Osteocyte (in vitro differentiated cells): ENCODE measurements around the gene LGMN. TPM values are rescaled to one million over a fixed set of nuclear protein-coding genes. Genes with fewer than 3 reads are reported as not detected.

Experiments used
- DNase-seq: peaks from one replicate; pipeline ENCODE4 v3.0.0; 2021; ENCODE audit warnings: mixed read lengths; ENCODE audit not compliant: unreplicated experiment; ENCODE audit errors: extremely low spot score
- H3K27ac Mint-ChIP-seq: one replicate; pipeline ENCODE4 v1.8.0; 2021; ENCODE audit warnings: mild to moderate bottlenecking, mixed read lengths; ENCODE audit not compliant: unreplicated experiment
- H3K27me3 Mint-ChIP-seq: one replicate; pipeline ENCODE4 v1.8.0; 2021; ENCODE audit warnings: mixed read lengths; ENCODE audit not compliant: unreplicated experiment
- H3K36me3 Mint-ChIP-seq: one replicate; pipeline ENCODE4 v1.8.0; 2021; ENCODE audit warnings: mixed read lengths; ENCODE audit not compliant: unreplicated experiment
- H3K4me1 Mint-ChIP-seq: one replicate; pipeline ENCODE4 v1.8.0; 2021; ENCODE audit warnings: mixed read lengths; ENCODE audit not compliant: unreplicated experiment
- H3K4me3 Mint-ChIP-seq: one replicate; pipeline ENCODE4 v1.8.0; 2021; ENCODE audit warnings: mild to moderate bottlenecking, moderate library complexity, mixed read lengths; ENCODE audit not compliant: unreplicated experiment
- H3K9me3 Mint-ChIP-seq: one replicate; pipeline ENCODE4 v1.8.0; 2021; ENCODE audit warnings: mixed read lengths; ENCODE audit not compliant: unreplicated experiment
- CTCF ChIP-seq: fragments of 200-600 bp; sonication (generic); IDR thresholded peaks from 2 replicates; pipeline ENCODE4 v1.5.0; 2021; ENCODE audit warnings: antibody characterized with exemption, mild to moderate bottlenecking, moderate library complexity
- total RNA-seq: library from RNA; stranded (reverse); gene quantifications from 2 replicates; pipeline ENCODE4 v1.2.1, GENCODE V29; 2021

Gene LGMN
- total RNA-seq, 1 donor from 2014 or later, result 66.3 TPM

GRCh38 chr14:92659765-92660561 is 88.5 kb downstream of the LGMN start:
- no peak for DNase-seq
- Mint-ChIP-seq H3K4me3 (no peak overlapping the region), H3K36me3 (peaks cover 24% of the 10 kb centered on the region), H3K27ac (no peak overlapping the region), H3K27me3 (no peaks in the 10 kb centered on the region), H3K9me3 (no peaks in the 10 kb centered on the region), H3K4me1 (no peaks in the 10 kb centered on the region)
- no peak for TF ChIP-seq CTCF

- no peak for TF ChIP-seq CTCF
- Mint-ChIP-seq H3K27ac (no peak overlapping the region), H3K4me3 (no peak overlapping the region), H3K36me3 (peaks cover 27% of the 10 kb centered on the region), H3K27me3 (no peaks in the 10 kb centered on the region), H3K4me1 (no peaks in the 10 kb centered on the region), H3K9me3 (no peaks in the 10 kb centered on the region)
- no peak for DNase-seq
Measured at GRCh38 chr14:92658684-92659083, 89.7 kb downstream of the LGMN start.

GRCh38 chr14:92658160-92658559 is 90.3 kb downstream of the LGMN start:
- H3K36me3 Mint-ChIP-seq, result peaks cover 27% of the 10 kb centered on the region
- H3K27ac Mint-ChIP-seq, result no peak overlapping the region
- no peak for DNase-seq
- H3K27me3 Mint-ChIP-seq, result no peaks in the 10 kb centered on the region
- TF ChIP-seq CTCF, result no peak
- no peaks in the 10 kb centered on the region for H3K9me3 Mint-ChIP-seq
- H3K4me3 Mint-ChIP-seq, result no peak overlapping the region
- no peaks in the 10 kb centered on the region for H3K4me1 Mint-ChIP-seq

GRCh38 chr14:92657457-92658142 is 90.8 kb downstream of the LGMN start:
- H3K27ac Mint-ChIP-seq, result no peak overlapping the region
- H3K36me3 Mint-ChIP-seq, result peaks cover 27% of the 10 kb centered on the region
- no peaks in the 10 kb centered on the region for H3K9me3 Mint-ChIP-seq
- no peaks in the 10 kb centered on the region for H3K27me3 Mint-ChIP-seq
- no peak for TF ChIP-seq CTCF
- DNase-seq, result no peak
- no peaks in the 10 kb centered on the region for H3K4me1 Mint-ChIP-seq
- no peak overlapping the region for H3K4me3 Mint-ChIP-seq
